HepG2 (cell line): Measurements from ENCODE around the gene SH3BGR. TPM values are rescaled to one million over a fixed set of nuclear protein-coding genes. Genes with fewer than 3 reads are reported as not detected.

Experiments used
- ASH2L ChIP-seq: fragments of 300-600, 200-600 bp; sonication (generic); IDR thresholded peaks from 2 replicates; pipeline ENCODE4 v1.7.0; 2017; ENCODE audit warnings: low read depth, mild to moderate bottlenecking, moderate library complexity, mixed read lengths, low read length; ENCODE audit not compliant: insufficient read length
- CEBPB ChIP-seq: IDR thresholded peaks from 2 replicates; pipeline ENCODE4 v1.6.1; 2011; ENCODE audit warnings: low read depth, low read length, improper control_type of control experiment, borderline replicate concordance
- EEA1 ChIP-seq: sonication (generic); formaldehyde crosslinking; IDR thresholded peaks from 2 replicates; pipeline ENCODE4 v1.5.1; 2020; ENCODE audit warnings: mild to moderate bottlenecking, missing genetic modification reagents, borderline replicate concordance
- HCFC1 ChIP-seq: fragments of 150-350 bp; IDR thresholded peaks from 2 replicates; pipeline ENCODE4 v1.6.1; 2014; ENCODE audit warnings: low read depth, low read length
- ISL2 ChIP-seq: sonication (generic); formaldehyde crosslinking; IDR thresholded peaks from 2 replicates; pipeline ENCODE4 v1.5.0; 2020; ENCODE audit warnings: missing genetic modification reagents
- ZFY ChIP-seq: sonication (generic); formaldehyde crosslinking; IDR thresholded peaks from 2 replicates; pipeline ENCODE4 v1.4.0; 2020; ENCODE audit warnings: missing genetic modification reagents
- ZMYM4 ChIP-seq: sonication (generic); formaldehyde crosslinking; IDR thresholded peaks from 2 replicates; pipeline ENCODE4 v1.8.1; 2023; ENCODE audit warnings: mild to moderate bottlenecking, missing genetic modification reagents
- ZNF768 ChIP-seq: sonication (generic); formaldehyde crosslinking; IDR thresholded peaks from 2 replicates; pipeline ENCODE4 v1.4.0; 2020; ENCODE audit warnings: missing genetic modification reagents
- ZNF781 ChIP-seq: sonication (generic); formaldehyde crosslinking; IDR thresholded peaks from 2 replicates; pipeline ENCODE4 v1.5.1; 2020; ENCODE audit warnings: borderline replicate concordance, mild to moderate bottlenecking, missing genetic modification reagents; ENCODE audit errors: not compliant biosample characterization
- polyA plus RNA-seq, 8 experiments: library from polyadenylated mRNA; depleted of rRNA in 3 of 8; stranded (reverse) in 7 of 8; unstranded in 1 of 8; fragments of >200 nt; fragmentation: Illumina TruSeq in 4 of 8; extraction: Trizol in 4 of 8; gene quantifications; 2 replicates each; pipeline versions ENCODE4 v1.2.1 to v1.2.3, GENCODE V29; 2011 to 2016; ENCODE audit warnings: low read depth in 4 of 8, missing spikeins in 1 of 8, mixed read lengths in 1 of 8; ENCODE audit not compliant: insufficient read depth in 1 of 8
- total RNA-seq, 5 experiments: library from RNA; depleted of rRNA; stranded (reverse); fragments of >200 nt; fragmentation: Illumina TruSeq; extraction: Trizol; gene quantifications; 2 replicates each; pipeline ENCODE4 v1.2.3, GENCODE V29; 2016; ENCODE audit warnings: low read depth in 1 of 5
- TF ChIP-seq, protein P1 (sequence below): sonication (generic); formaldehyde crosslinking; IDR thresholded peaks from 2 replicates; pipeline ENCODE4 v1.8.1; 2023; ENCODE audit warnings: mild to moderate bottlenecking, inconsistent platforms, moderate library complexity, missing genetic modification reagents, borderline replicate concordance
- TF ChIP-seq, protein P2 (sequence below): sonication (generic); formaldehyde crosslinking; IDR thresholded peaks from 2 replicates; pipeline ENCODE4 v1.4.0; 2020; ENCODE audit warnings: missing genetic modification reagents
- TF ChIP-seq, protein P3 (sequence below): sonication (generic); formaldehyde crosslinking; IDR thresholded peaks from 2 replicates; pipeline ENCODE4 v1.8.1; 2023; ENCODE audit warnings: missing genetic modification reagents, inconsistent platforms, borderline replicate concordance
- TF ChIP-seq, protein P4 (sequence below): sonication (generic); formaldehyde crosslinking; IDR thresholded peaks from one replicate; pipeline ENCODE4 v1.5.1; 2020; ENCODE audit warnings: mild to moderate bottlenecking, missing genetic modification reagents; ENCODE audit errors: not compliant biosample characterization

The SH3BGR gene
- total and polyA plus RNA-seq, 2 of the 13 experiments (the other 11 are each of a cell fraction or from before 2014, with no cell fraction given), result 0.48 TPM; not detected in 1

DNA sequence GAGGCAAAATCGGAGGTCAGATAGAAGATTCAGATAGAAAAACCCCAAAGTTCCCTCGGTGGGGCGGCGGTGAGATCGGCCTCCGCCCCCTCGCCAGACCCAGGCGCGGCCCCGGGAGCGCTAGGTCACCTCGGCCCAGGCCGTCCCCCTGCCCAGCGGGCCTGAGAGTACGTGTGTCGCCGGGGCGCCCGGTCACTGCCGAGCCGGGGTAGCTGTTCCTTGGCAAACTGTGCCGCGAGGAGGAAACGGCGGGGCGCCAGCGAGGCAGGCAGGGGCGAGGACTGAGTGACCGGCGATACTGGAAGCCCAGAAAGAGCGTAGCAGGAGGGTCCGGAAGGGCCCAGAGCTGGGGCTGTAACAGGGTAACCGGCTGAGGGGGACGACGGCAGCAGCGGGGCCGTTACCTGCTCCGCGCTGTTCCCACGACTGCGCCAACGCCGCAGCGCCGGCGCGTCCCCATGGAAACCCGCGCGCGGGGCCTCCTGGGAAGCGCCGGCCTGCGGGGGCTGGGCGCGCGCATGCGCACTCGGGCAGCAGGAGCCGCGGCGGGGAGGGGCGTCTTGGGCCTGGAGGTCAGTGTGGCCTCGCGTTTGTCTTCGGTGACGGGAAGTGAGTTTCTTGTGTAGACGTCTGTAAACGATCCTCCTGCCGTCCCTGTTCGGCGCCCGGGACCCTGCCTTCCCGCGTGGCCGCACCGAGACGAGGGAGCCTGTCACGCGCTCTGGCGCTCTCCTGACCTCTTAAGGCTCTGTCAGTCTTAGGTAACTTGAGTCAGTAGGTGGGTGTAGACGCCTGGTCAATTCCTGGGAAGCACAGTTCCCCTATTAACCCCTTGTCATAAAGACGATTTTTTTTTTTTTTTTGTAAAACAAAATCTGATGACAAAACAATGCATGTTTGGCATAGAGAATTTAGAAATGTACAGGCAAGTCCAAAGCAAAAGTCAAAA lies 6.2 kb upstream of the SH3BGR start, which contains the start of gene LCA5L (continued):
- TF ChIP-seq, protein P1, sequence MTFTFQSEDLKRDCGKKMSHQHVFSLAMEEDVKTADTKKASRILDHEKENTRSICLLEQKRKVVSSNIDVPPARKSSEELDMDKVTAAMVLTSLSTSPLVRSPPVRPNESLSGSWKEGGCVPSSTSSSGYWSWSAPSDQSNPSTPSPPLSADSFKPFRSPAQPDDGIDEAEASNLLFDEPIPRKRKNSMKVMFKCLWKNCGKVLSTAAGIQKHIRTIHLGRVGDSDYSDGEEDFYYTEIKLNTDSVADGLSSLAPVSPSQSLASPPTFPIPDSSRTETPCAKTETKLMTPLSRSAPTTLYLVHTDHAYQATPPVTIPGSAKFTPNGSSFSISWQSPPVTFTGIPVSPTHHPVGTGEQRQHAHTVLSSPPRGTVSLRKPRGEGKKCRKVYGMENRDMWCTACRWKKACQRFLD (CRISPR knock-in tag), result no peak
- TF ChIP-seq ZMYM4 (CRISPR knock-in tag), result peak; percentile 58; the same call in 1 of the 2 replicates
- TF ChIP-seq, protein P2, sequence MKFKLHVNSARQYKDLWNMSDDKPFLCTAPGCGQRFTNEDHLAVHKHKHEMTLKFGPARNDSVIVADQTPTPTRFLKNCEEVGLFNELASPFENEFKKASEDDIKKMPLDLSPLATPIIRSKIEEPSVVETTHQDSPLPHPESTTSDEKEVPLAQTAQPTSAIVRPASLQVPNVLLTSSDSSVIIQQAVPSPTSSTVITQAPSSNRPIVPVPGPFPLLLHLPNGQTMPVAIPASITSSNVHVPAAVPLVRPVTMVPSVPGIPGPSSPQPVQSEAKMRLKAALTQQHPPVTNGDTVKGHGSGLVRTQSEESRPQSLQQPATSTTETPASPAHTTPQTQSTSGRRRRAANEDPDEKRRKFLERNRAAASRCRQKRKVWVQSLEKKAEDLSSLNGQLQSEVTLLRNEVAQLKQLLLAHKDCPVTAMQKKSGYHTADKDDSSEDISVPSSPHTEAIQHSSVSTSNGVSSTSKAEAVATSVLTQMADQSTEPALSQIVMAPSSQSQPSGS (CRISPR knock-in tag), result no peak; the same call in 1 of the 2 replicates
- TF ChIP-seq, protein P3, sequence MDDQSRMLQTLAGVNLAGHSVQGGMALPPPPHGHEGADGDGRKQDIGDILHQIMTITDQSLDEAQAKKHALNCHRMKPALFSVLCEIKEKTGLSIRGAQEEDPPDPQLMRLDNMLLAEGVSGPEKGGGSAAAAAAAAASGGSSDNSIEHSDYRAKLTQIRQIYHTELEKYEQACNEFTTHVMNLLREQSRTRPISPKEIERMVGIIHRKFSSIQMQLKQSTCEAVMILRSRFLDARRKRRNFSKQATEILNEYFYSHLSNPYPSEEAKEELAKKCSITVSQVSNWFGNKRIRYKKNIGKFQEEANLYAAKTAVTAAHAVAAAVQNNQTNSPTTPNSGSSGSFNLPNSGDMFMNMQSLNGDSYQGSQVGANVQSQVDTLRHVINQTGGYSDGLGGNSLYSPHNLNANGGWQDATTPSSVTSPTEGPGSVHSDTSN, result no peak
- TF ChIP-seq ISL2, result peak; percentile 51; the same call in 1 of the 2 replicates
- TF ChIP-seq ASH2L, result peak; percentile 43
- TF ChIP-seq EEA1 (CRISPR knock-in tag), result no peak
- TF ChIP-seq ZNF781 (CRISPR knock-in tag), result peak; percentile 30
- TF ChIP-seq CEBPB, result no peak
- TF ChIP-seq, protein P4, sequence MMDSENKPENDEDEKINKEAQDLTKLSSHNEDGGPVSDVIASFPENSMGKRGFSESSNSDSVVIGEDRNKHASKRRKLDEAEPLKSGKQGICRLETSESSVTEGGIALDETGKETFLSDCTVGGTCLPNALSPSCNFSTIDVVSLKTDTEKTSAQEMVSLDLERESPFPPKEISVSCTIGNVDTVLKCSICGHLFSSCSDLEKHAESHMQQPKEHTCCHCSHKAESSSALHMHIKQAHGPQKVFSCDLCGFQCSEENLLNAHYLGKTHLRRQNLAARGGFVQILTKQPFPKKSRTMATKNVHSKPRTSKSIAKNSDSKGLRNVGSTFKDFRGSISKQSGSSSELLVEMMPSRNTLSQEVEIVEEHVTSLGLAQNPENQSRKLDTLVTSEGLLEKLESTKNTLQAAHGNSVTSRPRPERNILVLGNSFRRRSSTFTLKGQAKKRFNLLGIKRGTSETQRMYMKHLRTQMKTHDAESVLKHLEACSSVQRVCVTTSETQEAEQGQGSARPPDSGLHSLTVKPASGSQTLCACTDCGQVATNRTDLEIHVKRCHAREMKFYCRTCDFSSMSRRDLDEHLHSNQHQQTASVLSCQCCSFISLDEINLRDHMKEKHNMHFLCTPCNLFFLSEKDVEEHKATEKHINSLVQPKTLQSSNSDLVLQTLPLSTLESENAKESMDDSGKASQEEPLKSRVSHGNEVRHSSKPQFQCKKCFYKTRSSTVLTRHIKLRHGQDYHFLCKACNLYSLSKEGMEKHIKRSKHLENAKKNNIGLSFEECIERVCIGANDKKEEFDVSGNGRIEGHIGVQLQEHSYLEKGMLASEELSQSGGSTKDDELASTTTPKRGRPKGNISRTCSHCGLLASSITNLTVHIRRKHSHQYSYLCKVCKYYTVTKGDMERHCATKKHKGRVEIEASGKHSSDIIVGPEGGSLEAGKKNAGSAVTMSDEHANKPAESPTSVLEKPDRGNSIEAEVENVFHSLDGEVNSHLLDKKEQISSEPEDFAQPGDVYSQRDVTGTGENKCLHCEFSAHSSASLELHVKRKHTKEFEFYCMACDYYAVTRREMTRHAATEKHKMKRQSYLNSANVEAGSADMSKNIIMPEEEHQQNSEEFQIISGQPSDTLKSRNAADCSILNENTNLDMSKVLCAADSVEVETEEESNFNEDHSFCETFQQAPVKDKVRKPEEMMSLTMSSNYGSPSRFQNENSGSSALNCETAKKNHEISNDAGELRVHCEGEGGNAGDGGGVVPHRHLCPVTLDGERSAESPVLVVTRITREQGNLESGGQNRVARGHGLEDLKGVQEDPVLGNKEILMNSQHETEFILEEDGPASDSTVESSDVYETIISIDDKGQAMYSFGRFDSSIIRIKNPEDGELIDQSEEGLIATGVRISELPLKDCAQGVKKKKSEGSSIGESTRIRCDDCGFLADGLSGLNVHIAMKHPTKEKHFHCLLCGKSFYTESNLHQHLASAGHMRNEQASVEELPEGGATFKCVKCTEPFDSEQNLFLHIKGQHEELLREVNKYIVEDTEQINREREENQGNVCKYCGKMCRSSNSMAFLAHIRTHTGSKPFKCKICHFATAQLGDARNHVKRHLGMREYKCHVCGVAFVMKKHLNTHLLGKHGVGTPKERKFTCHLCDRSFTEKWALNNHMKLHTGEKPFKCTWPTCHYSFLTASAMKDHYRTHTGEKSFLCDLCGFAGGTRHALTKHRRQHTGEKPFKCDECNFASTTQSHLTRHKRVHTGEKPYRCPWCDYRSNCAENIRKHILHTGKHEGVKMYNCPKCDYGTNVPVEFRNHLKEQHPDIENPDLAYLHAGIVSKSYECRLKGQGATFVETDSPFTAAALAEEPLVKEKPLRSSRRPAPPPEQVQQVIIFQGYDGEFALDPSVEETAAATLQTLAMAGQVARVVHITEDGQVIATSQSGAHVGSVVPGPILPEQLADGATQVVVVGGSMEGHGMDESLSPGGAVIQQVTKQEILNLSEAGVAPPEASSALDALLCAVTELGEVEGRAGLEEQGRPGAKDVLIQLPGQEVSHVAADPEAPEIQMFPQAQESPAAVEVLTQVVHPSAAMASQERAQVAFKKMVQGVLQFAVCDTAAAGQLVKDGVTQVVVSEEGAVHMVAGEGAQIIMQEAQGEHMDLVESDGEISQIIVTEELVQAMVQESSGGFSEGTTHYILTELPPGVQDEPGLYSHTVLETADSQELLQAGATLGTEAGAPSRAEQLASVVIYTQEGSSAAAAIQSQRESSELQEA, result peak; percentile 31
- 0 out of 2 replicates have a peak, but pooled peaks have one; percentile 47 for TF ChIP-seq ZNF768 (CRISPR knock-in tag)
- no peak; the same call in 1 of the 2 replicates for TF ChIP-seq HCFC1
- peak; percentile 87 for TF ChIP-seq ZFY (CRISPR knock-in tag)
